ENCODE data around the gene PRRG4. TPM values are rescaled to one million over a fixed set of nuclear protein-coding genes. Genes with fewer than 3 reads are reported as not detected.
A peak's percentile ranks its signal among the peaks of the same experiment; 100 is the strongest.

The PRRG4 gene
- total RNA-seq, 1 experiment from 2014 or later, result 11.5 TPM

DNA sequence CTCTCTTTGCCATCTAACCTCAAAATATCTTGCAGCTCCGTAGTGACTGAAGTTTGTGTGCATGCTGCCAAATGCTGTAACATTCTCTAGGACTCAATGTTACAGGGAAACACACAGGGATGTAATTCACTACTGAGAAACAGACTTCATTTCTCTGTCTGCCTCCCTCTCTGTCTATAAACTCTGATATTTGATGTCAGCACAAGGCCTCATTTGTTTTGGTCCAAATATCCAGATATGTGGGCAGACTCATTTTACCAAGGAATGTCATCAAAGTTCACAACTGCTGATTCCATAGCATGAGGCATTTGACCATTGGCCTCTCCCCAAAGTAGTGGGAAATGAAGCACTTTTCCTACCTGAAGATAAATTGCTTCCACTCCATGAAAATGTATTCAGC, 2.5 kb upstream of the PRRG4 start:
- no TSS peak for BruUV-seq (replicated peaks)
- no peak overlapping the region for H3K4me3 ChIP-seq
- intact Hi-C loops (cut with micrococcal nuclease; ENCODE audit: unreplicated experiment), result no loop called here

DNA sequence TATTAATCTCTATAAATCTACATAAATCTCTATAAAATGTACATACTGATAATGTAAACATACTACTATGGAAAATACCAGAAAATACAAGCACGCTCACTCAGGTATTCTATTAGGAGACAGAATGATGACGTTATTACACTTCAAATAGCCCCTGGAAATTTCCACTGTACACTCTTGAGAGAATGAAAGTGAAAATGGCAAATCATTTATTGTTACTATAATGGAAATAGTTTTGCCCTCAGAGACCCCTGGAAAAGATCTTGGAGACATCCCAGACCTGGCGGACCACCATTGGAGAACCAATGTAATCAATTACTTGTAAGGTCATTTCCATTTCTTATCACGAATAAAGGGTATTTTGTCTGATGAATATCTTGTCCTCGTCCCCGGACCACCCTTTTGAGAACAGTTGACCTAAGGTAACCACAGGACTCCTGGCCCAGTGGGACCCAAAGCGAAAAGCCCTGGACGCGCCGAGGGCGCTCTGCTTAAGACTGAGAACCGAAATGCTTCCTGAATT, 509 bp upstream of the PRRG4 start:
- peaks cover 18% of the 10 kb centered on the region; the same call in 1 of the 2 replicates for H3F3A ChIP-seq (ENCODE audit: insufficient read depth, low read depth)
- peak overlapping the region; percentile 76 for H3K4me2 ChIP-seq
- no peaks in the 10 kb centered on the region for H3K9me3 ChIP-seq (ENCODE audit: insufficient read depth, low read depth)
- TF ChIP-seq EZH2 (IDR thresholded peaks at IDR 0.05; ENCODE audit: low read depth), result no peak
- TF ChIP-seq, protein P1, sequence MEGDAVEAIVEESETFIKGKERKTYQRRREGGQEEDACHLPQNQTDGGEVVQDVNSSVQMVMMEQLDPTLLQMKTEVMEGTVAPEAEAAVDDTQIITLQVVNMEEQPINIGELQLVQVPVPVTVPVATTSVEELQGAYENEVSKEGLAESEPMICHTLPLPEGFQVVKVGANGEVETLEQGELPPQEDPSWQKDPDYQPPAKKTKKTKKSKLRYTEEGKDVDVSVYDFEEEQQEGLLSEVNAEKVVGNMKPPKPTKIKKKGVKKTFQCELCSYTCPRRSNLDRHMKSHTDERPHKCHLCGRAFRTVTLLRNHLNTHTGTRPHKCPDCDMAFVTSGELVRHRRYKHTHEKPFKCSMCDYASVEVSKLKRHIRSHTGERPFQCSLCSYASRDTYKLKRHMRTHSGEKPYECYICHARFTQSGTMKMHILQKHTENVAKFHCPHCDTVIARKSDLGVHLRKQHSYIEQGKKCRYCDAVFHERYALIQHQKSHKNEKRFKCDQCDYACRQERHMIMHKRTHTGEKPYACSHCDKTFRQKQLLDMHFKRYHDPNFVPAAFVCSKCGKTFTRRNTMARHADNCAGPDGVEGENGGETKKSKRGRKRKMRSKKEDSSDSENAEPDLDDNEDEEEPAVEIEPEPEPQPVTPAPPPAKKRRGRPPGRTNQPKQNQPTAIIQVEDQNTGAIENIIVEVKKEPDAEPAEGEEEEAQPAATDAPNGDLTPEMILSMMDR (conservative IDR thresholded peaks at IDR 0.05), result no peak
- H3K79me2 ChIP-seq (ENCODE audit: low read depth), result peaks cover 9% of the 10 kb centered on the region; the same call in 1 of the 2 replicates
- peaks cover 14% of the 10 kb centered on the region for H3K4me1 ChIP-seq (replicated peaks; ENCODE audit: insufficient read depth)
- ChIA-PET POLR2A (ENCODE audit: unreplicated experiment) (interaction anchor here (0.6 kb wide), 2 partner anchors 20 to 65 kb away, joined by 5 to 7 read pairs; no protein-coding TSS in a partner anchor), CTCF (no interaction called here)
- H3K9me2 ChIP-seq (ENCODE audit: insufficient read depth), result no peaks in the 10 kb centered on the region
- H3K27me3 ChIP-seq (ENCODE audit: insufficient read depth, low read depth), result no peaks in the 10 kb centered on the region
- intact Hi-C loops (cut with micrococcal nuclease; ENCODE audit: unreplicated experiment), result no loop called here
- H3K36me3 ChIP-seq (ENCODE audit: low read depth), result no peaks in the 10 kb centered on the region
- peak overlapping the region; percentile 48 for H3K27ac ChIP-seq
- DNase-seq, result peak in 1 of 2 experiments; percentile 73
- no peaks in the 10 kb centered on the region for H4K20me1 ChIP-seq (ENCODE audit: insufficient read depth)
- BruUV-seq (replicated peaks), result TSS peak; percentile 95
- peak overlapping the region; percentile 72 for H3K4me3 ChIP-seq
- peak overlapping the region; percentile 88 for H2AFZ ChIP-seq

More for the DNA sequence above, 2.5 kb upstream of the PRRG4 start:
- peaks cover 21% of the 10 kb centered on the region for H3K4me1 ChIP-seq (replicated peaks; ENCODE audit: insufficient read depth)
- no peak overlapping the region for H3K27ac ChIP-seq
- POLR2A ChIA-PET (ENCODE audit: unreplicated experiment), result no interaction called here
- H3K4me2 ChIP-seq, result no peak overlapping the region
- no peaks in the 10 kb centered on the region for H3K36me3 ChIP-seq (ENCODE audit: low read depth)
- peaks cover 19% of the 10 kb centered on the region; the same call in 1 of the 2 replicates for H3F3A ChIP-seq (ENCODE audit: insufficient read depth, low read depth)
- CTCF ChIA-PET, result no interaction called here
- TF ChIP-seq EZH2 (IDR thresholded peaks at IDR 0.05; ENCODE audit: low read depth), result no peak
- TF ChIP-seq, protein P1 (conservative IDR thresholded peaks at IDR 0.05), result no peak
- no peak for DNase-seq
- H3K27me3 ChIP-seq (ENCODE audit: insufficient read depth, low read depth), result no peaks in the 10 kb centered on the region
- H4K20me1 ChIP-seq (ENCODE audit: insufficient read depth), result no peaks in the 10 kb centered on the region
- no peaks in the 10 kb centered on the region for H3K9me2 ChIP-seq (ENCODE audit: insufficient read depth)
- peaks cover 9% of the 10 kb centered on the region; the same call in 1 of the 2 replicates for H3K79me2 ChIP-seq (ENCODE audit: low read depth)
- no peak overlapping the region for H2AFZ ChIP-seq
- H3K9me3 ChIP-seq (ENCODE audit: insufficient read depth, low read depth), result peaks cover 3% of the 10 kb centered on the region; the same call in 1 of the 2 replicates

DNA sequence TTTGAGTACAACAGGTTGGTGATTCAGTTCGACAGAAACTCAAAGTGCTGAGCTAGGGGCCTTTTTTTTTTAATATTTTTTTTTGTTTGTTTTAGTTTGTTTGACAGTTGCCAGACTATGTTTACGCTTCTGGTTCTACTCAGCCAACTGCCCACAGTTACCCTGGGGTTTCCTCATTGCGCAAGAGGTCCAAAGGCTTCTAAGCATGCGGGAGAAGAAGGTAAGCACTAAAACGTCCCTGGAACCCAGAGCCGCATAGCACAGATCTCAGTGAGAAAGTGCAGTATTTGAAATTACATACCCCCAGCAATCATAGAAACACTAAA, 649 bp downstream of the PRRG4 start:
- peak overlapping the region; percentile 76 for H3K4me2 ChIP-seq
- POLR2A ChIA-PET (ENCODE audit: unreplicated experiment), result interaction anchor here (0.5 kb wide), 1 partner anchor 286 kb away, joined by 9 read pairs; no protein-coding TSS in a partner anchor
- no peaks in the 10 kb centered on the region for H3K27me3 ChIP-seq (ENCODE audit: insufficient read depth, low read depth)
- peak overlapping the region; percentile 72 for H3K4me3 ChIP-seq
- H3F3A ChIP-seq (ENCODE audit: insufficient read depth, low read depth), result peaks cover 18% of the 10 kb centered on the region; the same call in 1 of the 2 replicates
- DNase-seq, result peak; percentile 37 to 83
- no TSS peak for BruUV-seq (replicated peaks)
- H4K20me1 ChIP-seq (ENCODE audit: insufficient read depth), result no peaks in the 10 kb centered on the region
- 0 out of 2 replicates have a peak, but pooled peaks cover 3% of the 10 kb centered on the region for H3K36me3 ChIP-seq (ENCODE audit: low read depth)
- H3K27ac ChIP-seq, result peak overlapping the region; percentile 57
- peaks cover 14% of the 10 kb centered on the region for H3K4me1 ChIP-seq (replicated peaks; ENCODE audit: insufficient read depth)
- CTCF ChIA-PET, result no interaction called here
- no peaks in the 10 kb centered on the region for H3K9me3 ChIP-seq (ENCODE audit: insufficient read depth, low read depth)
- H2AFZ ChIP-seq, result peak overlapping the region; percentile 88
- intact Hi-C loops (cut with micrococcal nuclease; ENCODE audit: unreplicated experiment), result loop anchor here (2.0 kb wide), 1 partner anchor 64 kb away; no protein-coding TSS in a partner anchor
- peaks cover 9% of the 10 kb centered on the region; the same call in 1 of the 2 replicates for H3K79me2 ChIP-seq (ENCODE audit: low read depth)
- no peak for TF ChIP-seq EZH2 (IDR thresholded peaks at IDR 0.05; ENCODE audit: low read depth)
- TF ChIP-seq, protein P1 (conservative IDR thresholded peaks at IDR 0.05), result no peak
- H3K9me2 ChIP-seq (ENCODE audit: insufficient read depth), result no peaks in the 10 kb centered on the region

Data from PC-9 (cell line).